CD14-positive monocyte (primary cell): ENCODE data around the gene BCL2. TPM values are rescaled to one million over a fixed set of nuclear protein-coding genes. Genes with fewer than 3 reads are reported as not detected.

Source experiments
- DNase-seq, 3 donors: peaks; one replicate each; pipeline ENCODE4 v3.0.0-alpha.2; 2011 to 2022
- H2AFZ ChIP-seq: 2 replicates; pipeline ENCODE4 v1.6.0; 2012; ENCODE audit warnings: mild to moderate bottlenecking, low read depth, low read length, inconsistent platforms; ENCODE audit not compliant: insufficient read depth, poor library complexity, severe bottlenecking
- H3K27ac ChIP-seq, 2 donors: 1 replicate in 1 of 2; 2 replicates in 1 of 2; pipeline ENCODE4 v1.5.1; 2012 to 2013; ENCODE audit warnings: low read length in 2 of 2, control low read depth in 1 of 2, inconsistent platforms in 1 of 2, low read depth in 1 of 2, mild to moderate bottlenecking in 1 of 2
- H3K27me3 ChIP-seq, 2 donors: one replicate each; pipeline versions ENCODE4 v1.6.0 to v1.6.1; 2011 to 2013; ENCODE audit warnings: low read length in 2 of 2; ENCODE audit not compliant: control insufficient read depth in 2 of 2, insufficient read depth in 2 of 2
- H3K36me3 ChIP-seq, 2 donors: replicated peaks in 1 of 2; 1 replicate in 1 of 2; 2 replicates in 1 of 2; pipeline versions ENCODE4 v1.5.1 to v1.6.1; 2012 to 2013; ENCODE audit warnings: low read length in 2 of 2, control low read depth in 1 of 2, inconsistent platforms in 1 of 2, mild to moderate bottlenecking in 1 of 2; ENCODE audit not compliant: insufficient read depth in 2 of 2, control insufficient read depth in 1 of 2
- H3K4me1 ChIP-seq, 2 donors: 1 replicate in 1 of 2; 2 replicates in 1 of 2; pipeline versions ENCODE4 v1.5.1 to v1.6.1; 2012 to 2013; ENCODE audit warnings: low read length in 2 of 2, control low read depth in 1 of 2, inconsistent platforms in 1 of 2, mild to moderate bottlenecking in 1 of 2, moderate library complexity in 1 of 2; ENCODE audit not compliant: insufficient read depth in 2 of 2, control insufficient read depth in 1 of 2
- H3K4me2 ChIP-seq: replicated peaks from 2 replicates; pipeline ENCODE3; 2012; ENCODE audit warnings: low read length, moderate library complexity, mild to moderate bottlenecking; ENCODE audit not compliant: poor library complexity, severe bottlenecking; ENCODE audit errors: extremely low read depth
- H3K4me3 ChIP-seq, 3 experiments: fragments of 200-600 bp in 1 of 3; sonication (generic) in 1 of 3; replicated peaks in 1 of 3; 1 replicate in 2 of 3; 2 replicates in 1 of 3; pipeline ENCODE4 v1.5.1; 2011 to 2013; ENCODE audit warnings: low read length in 3 of 3, mild to moderate bottlenecking in 3 of 3, control low read depth in 2 of 3, low read depth in 2 of 3, inconsistent platforms in 1 of 3, moderate library complexity in 1 of 3
- H3K79me2 ChIP-seq: 2 replicates; pipeline ENCODE4 v1.6.0; 2012; ENCODE audit warnings: mild to moderate bottlenecking, control low read depth, inconsistent platforms, low read length, moderate library complexity; ENCODE audit not compliant: insufficient read depth
- H3K9ac ChIP-seq: 2 replicates; pipeline ENCODE4 v1.6.0; 2017; ENCODE audit warnings: low read length, mild to moderate bottlenecking; ENCODE audit not compliant: insufficient read depth, poor library complexity, severe bottlenecking
- H3K9me3 ChIP-seq, 2 donors: replicated peaks in 1 of 2; 1 replicate in 1 of 2; 2 replicates in 1 of 2; pipeline versions ENCODE4 v1.5.1 to v1.6.1; 2012 to 2013; ENCODE audit warnings: low read length in 2 of 2, control low read depth in 1 of 2; ENCODE audit not compliant: control insufficient read depth in 1 of 2, insufficient read depth in 1 of 2
- H4K20me1 ChIP-seq: 2 replicates; pipeline ENCODE4 v1.6.0; 2012; ENCODE audit warnings: mild to moderate bottlenecking, low read length, control low read depth, moderate library complexity; ENCODE audit not compliant: insufficient read depth
- H3K27ac Mint-ChIP-seq, 7 donors: one replicate each; pipeline ENCODE4 v1.8.0; 2020; ENCODE audit warnings: mild to moderate bottlenecking in 7 of 7, mixed read lengths in 7 of 7, moderate library complexity in 6 of 7, inconsistent platforms in 2 of 7
- H3K27me3 Mint-ChIP-seq, 3 donors: one replicate each; pipeline ENCODE4 v1.8.0; 2021 to 2022; ENCODE audit warnings: low read depth in 3 of 3, mild to moderate bottlenecking in 3 of 3, mixed read lengths in 3 of 3, moderate library complexity in 3 of 3, inconsistent platforms in 1 of 3
- H3K36me3 Mint-ChIP-seq, 2 donors: one replicate each; pipeline ENCODE4 v1.8.0; 2020; ENCODE audit warnings: mixed read lengths in 2 of 2, inconsistent platforms in 1 of 2, mild to moderate bottlenecking in 1 of 2
- H3K4me1 Mint-ChIP-seq: one replicate; pipeline ENCODE4 v1.8.0; 2020; ENCODE audit warnings: mild to moderate bottlenecking, mixed read lengths
- H3K4me3 Mint-ChIP-seq, 2 donors: one replicate each; pipeline ENCODE4 v1.8.0; 2020; ENCODE audit warnings: mild to moderate bottlenecking in 2 of 2, mixed read lengths in 2 of 2, moderate library complexity in 1 of 2
- H3K9me3 Mint-ChIP-seq, 7 donors: one replicate each; pipeline ENCODE4 v1.8.0; 2020 to 2022; ENCODE audit warnings: mixed read lengths in 7 of 7, mild to moderate bottlenecking in 6 of 7, moderate library complexity in 6 of 7, inconsistent platforms in 2 of 7
- CTCF ChIP-seq: fragments of 200-600 bp; IDR thresholded peaks from one replicate; pipeline ENCODE4 v1.8.0; 2022; ENCODE audit warnings: antibody characterized with exemption, mild to moderate bottlenecking
- WGBS: methylation state at CpG from one replicate; pipeline ENCODE4 v1.1.5; 2013; ENCODE audit warnings: missing lambda C conversion rate; ENCODE audit not compliant: insufficient coverage; 5-methylcytosine and 5-hydroxymethylcytosine counted together
- intact Hi-C, 2 donors: fragments of 100-400 bp; cut with micrococcal nuclease; formaldehyde crosslinking; loops; one replicate each; pipeline versions ENCODE4 v1.15.0 to v1.15.1; 2023
- polyA plus RNA-seq, 3 donors: library from polyadenylated mRNA; depleted of rRNA in 1 of 3; unstranded in 2 of 3; stranded (reverse) in 1 of 3; fragments of 300-500 nt in 2 of 3; fragments of >200 nt in 1 of 3; fragmentation: Illumina TruSeq in 2 of 3; gene quantifications; 1 replicate in 2 of 3; 2 replicates in 1 of 3; pipeline ENCODE4 v1.2.3, GENCODE V29; 2012 to 2021

Gene BCL2
- polyA plus RNA-seq, 3 donors: 0.58 to 2.5 (median 1.1) TPM

GRCh38 chr18:63216516-63217311, 102.9 kb downstream of the BCL2 start:
- Histone ChIP-seq H3K27me3 (no peaks in the 10 kb centered on the region), H4K20me1 (no peaks in the 10 kb centered on the region), H2AFZ (no peak overlapping the region), H3K36me3 (no peaks in the 10 kb centered on the region), H3K79me2 (peaks cover 14% of the 10 kb centered on the region), H3K9me3 (no peaks in the 10 kb centered on the region), H3K9ac (no peak overlapping the region), H3K27ac (no peak overlapping the region), H3K4me1 (peaks cover 4 to 12% of the 10 kb centered on the region in 2 donors), H3K4me2 (no peak overlapping the region), H3K4me3 (no peak overlapping the region)
- no peak for DNase-seq
- peaks cover 0 to 2% of the 10 kb centered on the region in 2 donors for H3K36me3 Mint-ChIP-seq
- peaks cover 21% of the 10 kb centered on the region for H3K4me1 Mint-ChIP-seq
- intact Hi-C loops: no loop called here
- WGBS: no CpG with 5 or more reads among the region's 9 CpGs
- no peak overlapping the region for H3K4me3 Mint-ChIP-seq
- H3K9me3 Mint-ChIP-seq: peaks cover 0 to 5% (median 0%) of the 10 kb centered on the region in 7 donors
- H3K27ac Mint-ChIP-seq: peak overlapping the region in 2 of 7 donors; percentile 10 to 26
- TF ChIP-seq CTCF: no peak
- H3K27me3 Mint-ChIP-seq: peaks cover 0 to 4% (median 2%) of the 10 kb centered on the region in 3 donors

- no peaks in the 10 kb centered on the region for H3K9me3 ChIP-seq
- no peak for TF ChIP-seq CTCF
- H3K4me2 ChIP-seq: no peak overlapping the region
- Mint-ChIP-seq H3K9me3 (peaks cover 0 to 5% (median 0%) of the 10 kb centered on the region in 7 donors), H3K36me3 (peaks cover 0 to 2% of the 10 kb centered on the region in 2 donors), H3K4me3 (no peak overlapping the region), H3K4me1 (peaks cover 24% of the 10 kb centered on the region), H3K27me3 (peaks cover 0 to 6% (median 2%) of the 10 kb centered on the region in 3 donors), H3K27ac (peak overlapping the region in 2 of 7 donors; percentile 51 to 71)
- WGBS: 63% methylated on average over 2 of the region's 8 CpGs
- H4K20me1 ChIP-seq: no peaks in the 10 kb centered on the region
- H3K27me3 ChIP-seq: no peaks in the 10 kb centered on the region
- intact Hi-C loops: no loop called here
- no peaks in the 10 kb centered on the region for H3K79me2 ChIP-seq
- H3K27ac ChIP-seq: no peak overlapping the region
- no peak for DNase-seq
- H3K4me1 ChIP-seq: peaks cover 4 to 12% of the 10 kb centered on the region in 2 donors
- no peak overlapping the region for H3K4me3 ChIP-seq
- no peak overlapping the region for H3K9ac ChIP-seq
- H2AFZ ChIP-seq: no peak overlapping the region
- no peaks in the 10 kb centered on the region for H3K36me3 ChIP-seq
Measured at GRCh38 chr18:63213936-63214671, 105.5 kb downstream of the BCL2 start.
